NB4 (cell line): ENCODE measurements around the gene TNPO2.
"Not testable (repeated sequence)": the region's sequence is repeated elsewhere in the genome, so short reads cannot be mapped to it uniquely, and the experiment has no call there.

Experiments used
- POLR2A ChIP-seq: IDR thresholded peaks from 2 replicates; pipeline ENCODE4 v1.6.1; 2011; ENCODE audit warnings: mild to moderate bottlenecking; ENCODE audit not compliant: insufficient read length; ENCODE audit errors: extremely low read depth
- TF ChIP-seq, protein P1 (sequence below): IDR thresholded peaks from one replicate; pipeline ENCODE4 v1.5.1; 2012; ENCODE audit warnings: low read depth, low read length
- TF ChIP-seq, protein P2 (sequence below): IDR thresholded peaks from 2 replicates; pipeline ENCODE4 v1.6.1; 2011; ENCODE audit warnings: low read depth, low read length

DNA sequence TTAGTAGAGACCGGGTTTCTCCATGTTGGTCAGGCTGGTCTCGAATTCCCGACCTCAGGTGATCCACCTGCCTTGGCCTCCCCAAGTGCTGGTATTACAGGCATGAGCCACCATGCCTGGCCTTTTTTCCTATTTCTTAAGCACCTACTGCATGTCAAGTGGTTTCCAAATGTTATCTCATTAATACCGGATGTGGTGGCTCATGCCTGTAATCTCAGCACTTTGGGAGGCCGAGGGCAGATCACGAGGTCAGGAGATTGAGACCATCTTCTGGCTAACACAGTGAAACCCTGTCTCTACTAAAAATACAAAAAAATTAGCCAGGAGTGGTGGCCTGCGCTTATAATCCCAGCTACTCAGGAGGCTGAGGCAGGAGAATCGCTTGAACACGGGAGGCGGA, 1.9 kb upstream of the TNPO2 start:
- TF ChIP-seq, protein P1, sequence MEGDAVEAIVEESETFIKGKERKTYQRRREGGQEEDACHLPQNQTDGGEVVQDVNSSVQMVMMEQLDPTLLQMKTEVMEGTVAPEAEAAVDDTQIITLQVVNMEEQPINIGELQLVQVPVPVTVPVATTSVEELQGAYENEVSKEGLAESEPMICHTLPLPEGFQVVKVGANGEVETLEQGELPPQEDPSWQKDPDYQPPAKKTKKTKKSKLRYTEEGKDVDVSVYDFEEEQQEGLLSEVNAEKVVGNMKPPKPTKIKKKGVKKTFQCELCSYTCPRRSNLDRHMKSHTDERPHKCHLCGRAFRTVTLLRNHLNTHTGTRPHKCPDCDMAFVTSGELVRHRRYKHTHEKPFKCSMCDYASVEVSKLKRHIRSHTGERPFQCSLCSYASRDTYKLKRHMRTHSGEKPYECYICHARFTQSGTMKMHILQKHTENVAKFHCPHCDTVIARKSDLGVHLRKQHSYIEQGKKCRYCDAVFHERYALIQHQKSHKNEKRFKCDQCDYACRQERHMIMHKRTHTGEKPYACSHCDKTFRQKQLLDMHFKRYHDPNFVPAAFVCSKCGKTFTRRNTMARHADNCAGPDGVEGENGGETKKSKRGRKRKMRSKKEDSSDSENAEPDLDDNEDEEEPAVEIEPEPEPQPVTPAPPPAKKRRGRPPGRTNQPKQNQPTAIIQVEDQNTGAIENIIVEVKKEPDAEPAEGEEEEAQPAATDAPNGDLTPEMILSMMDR: not testable (repeated sequence)
- TF ChIP-seq POLR2A: not testable (repeated sequence)
- TF ChIP-seq, protein P2, sequence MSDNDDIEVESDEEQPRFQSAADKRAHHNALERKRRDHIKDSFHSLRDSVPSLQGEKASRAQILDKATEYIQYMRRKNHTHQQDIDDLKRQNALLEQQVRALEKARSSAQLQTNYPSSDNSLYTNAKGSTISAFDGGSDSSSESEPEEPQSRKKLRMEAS: not testable (repeated sequence)
